Ectodermal cell (in vitro differentiated cells): ENCODE data around the gene KCTD1.

Experiments used
- H3K27ac ChIP-seq: 2 replicates; pipeline ENCODE4 v1.7.0; 2013; ENCODE audit warnings: mild to moderate bottlenecking, low read depth, low read length; ENCODE audit not compliant: insufficient read depth, poor library complexity, severe bottlenecking
- H3K27me3 ChIP-seq: 2 replicates; pipeline ENCODE4 v1.7.0; 2013; ENCODE audit warnings: mild to moderate bottlenecking, low read length; ENCODE audit not compliant: insufficient read depth, control insufficient read depth, poor library complexity, severe bottlenecking
- H3K36me3 ChIP-seq: one replicate; pipeline ENCODE4 v1.7.0; 2013; ENCODE audit warnings: low read length; ENCODE audit not compliant: control insufficient read depth, insufficient read depth
- H3K4me1 ChIP-seq: one replicate; pipeline ENCODE4 v1.7.0; 2013; ENCODE audit warnings: low read length; ENCODE audit not compliant: control insufficient read depth, insufficient read depth
- H3K4me3 ChIP-seq: 2 replicates; pipeline ENCODE4 v1.7.0; 2013; ENCODE audit warnings: low read depth, low read length, control low read depth; ENCODE audit not compliant: insufficient read depth
- H3K9me3 ChIP-seq: 2 replicates; pipeline ENCODE4 v1.7.0; 2013; ENCODE audit warnings: mild to moderate bottlenecking, low read length, moderate library complexity; ENCODE audit not compliant: control insufficient read depth
- WGBS, 2 experiments: methylation state at CpG; one replicate each; pipeline ENCODE4 v1.1.7; 2013; ENCODE audit warnings: missing lambda C conversion rate in 2 of 2; 5-methylcytosine and 5-hydroxymethylcytosine counted together

The KCTD1 gene

DNA sequence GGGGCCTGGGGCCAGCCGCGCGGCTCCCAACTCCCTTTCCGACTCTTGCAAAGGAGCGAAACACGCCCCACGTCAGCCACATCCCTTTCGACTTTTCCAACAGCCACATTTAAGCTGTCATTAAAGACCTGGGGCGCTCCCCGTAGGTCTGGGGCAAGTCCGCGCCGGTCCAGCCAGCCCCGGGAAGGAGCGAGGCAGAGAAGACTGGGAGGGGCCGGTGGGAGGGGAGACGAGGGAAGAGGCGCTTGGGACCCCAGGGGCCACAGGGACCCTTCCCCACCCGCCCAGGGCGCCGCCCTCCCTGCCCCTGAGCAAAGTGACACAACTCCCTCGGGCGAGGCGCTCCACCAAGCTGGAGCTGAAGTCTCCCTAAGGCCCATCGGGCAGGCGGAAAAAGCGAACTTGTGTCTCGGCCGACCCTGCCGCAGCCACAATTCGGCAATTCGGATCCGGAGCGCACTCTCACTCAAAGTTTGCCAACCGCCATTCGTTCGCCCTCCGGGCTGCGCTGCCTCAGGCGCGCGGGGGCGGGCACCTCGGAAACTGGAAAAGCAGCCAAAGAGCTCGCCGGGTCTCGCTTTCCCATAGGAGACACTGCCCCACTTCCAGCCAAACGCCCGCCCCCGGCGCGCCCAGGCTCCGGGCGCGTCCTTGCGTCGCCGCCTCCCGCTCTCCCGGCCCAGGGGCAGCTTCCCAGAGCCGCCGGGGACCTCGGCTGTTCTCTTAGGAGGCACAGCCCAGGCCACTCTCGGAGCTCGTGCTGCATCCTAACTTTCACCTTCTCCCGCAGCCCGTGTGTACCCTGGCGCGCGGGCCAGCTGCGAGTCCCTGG is 1.1 kb upstream of the KCTD1 start:
- Histone ChIP-seq H3K27ac (no peak overlapping the region), H3K36me3 (no peaks in the 10 kb centered on the region)
- WGBS, 2 experiments = 0% methylated on average over 71 of the region's 71 CpGs

DNA sequence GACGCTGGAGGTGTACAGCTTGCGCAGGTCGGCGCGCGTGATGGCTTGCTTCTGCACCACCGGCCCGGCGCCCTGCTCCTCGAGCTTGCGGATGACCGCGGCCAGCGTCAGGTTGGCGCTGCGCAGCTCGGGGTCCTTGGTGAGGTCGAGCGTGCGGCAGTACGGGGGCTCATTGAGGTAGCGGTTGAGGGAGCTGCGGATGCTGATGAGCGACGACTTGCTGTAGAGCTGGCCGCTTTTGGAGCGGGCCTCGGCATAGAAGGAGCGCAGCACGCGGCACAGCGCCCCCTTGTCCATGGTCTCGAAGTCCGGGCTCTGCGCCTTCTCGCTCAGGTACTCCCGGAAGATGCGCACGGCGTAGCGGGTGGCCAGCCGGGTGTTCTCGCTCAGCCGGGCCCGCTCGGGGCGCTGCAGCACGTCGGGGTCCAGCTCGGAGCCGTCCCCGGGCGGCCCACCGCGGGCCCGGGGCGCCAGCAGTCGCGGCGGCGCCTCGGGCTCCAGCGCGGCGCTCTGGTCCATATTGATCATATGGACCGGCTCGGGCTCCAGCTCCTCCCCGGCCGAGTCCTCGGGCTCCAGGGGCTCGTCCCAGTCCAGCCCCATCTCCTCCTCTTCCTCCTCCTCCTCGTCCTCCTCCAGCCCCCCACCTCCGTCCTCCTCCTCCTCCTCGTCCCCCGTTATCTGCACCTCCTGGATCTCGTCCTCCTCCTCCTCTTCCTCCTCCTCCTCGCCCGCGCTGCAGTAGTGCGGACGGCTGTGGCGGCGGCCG is 523 bp downstream of the KCTD1 start:
- H3K9me3 ChIP-seq = no peaks in the 10 kb centered on the region
- H3K36me3 ChIP-seq = no peaks in the 10 kb centered on the region
- peak overlapping the region; percentile 61 for H3K4me3 ChIP-seq
- no peak overlapping the region for H3K27ac ChIP-seq
- peaks cover 40% of the 10 kb centered on the region for H3K4me1 ChIP-seq
- H3K27me3 ChIP-seq = peaks cover 67% of the 10 kb centered on the region
- 1% methylated on average over 84 of the region's 84 CpGs for WGBS, 2 experiments

More for the DNA sequence above, 1.1 kb upstream of the KCTD1 start:
- peaks cover 75% of the 10 kb centered on the region for H3K27me3 ChIP-seq
- peaks cover 40% of the 10 kb centered on the region for H3K4me1 ChIP-seq
- no peaks in the 10 kb centered on the region for H3K9me3 ChIP-seq
- peak overlapping the region; percentile 61 for H3K4me3 ChIP-seq

DNA sequence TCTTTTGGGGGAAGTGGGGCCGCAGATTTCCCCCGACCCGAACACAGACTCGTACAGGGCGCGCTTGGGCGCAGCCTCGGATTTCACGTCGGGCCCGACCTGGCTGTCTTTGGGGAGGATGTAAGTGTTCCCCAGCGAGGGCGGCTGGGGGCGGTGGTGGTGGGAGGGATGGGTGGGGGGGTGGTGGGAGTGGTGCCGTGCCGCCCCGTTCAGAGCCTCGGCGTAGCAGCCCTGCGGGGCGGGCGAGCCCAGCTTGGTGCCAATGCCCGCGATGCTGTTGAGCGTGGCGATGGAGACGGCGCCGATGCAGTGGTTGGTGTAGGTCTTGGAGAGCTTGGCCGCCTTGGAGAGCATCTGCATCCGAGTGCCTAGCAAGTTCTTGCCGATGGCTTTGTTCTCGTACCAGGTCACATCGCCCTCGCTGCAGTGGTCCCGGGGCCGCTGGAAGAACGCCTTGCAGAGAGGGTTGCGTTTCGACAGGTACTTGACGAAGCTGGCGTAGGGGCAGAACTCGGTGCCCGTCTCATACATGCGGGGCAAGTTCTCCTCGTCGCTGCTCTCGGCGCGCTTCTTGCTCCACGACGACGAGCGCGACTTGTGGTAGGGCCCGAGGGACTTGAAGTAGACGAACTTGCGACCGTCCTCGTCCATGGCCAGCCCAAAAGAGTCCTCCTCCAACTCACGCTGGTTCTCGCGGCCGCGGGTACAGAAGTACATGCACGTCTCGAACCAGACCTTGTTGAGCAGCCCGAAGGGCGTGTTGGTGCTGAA is 1.3 kb downstream of the KCTD1 start:
- H3K4me3 ChIP-seq = peak overlapping the region; percentile 61
- H3K4me1 ChIP-seq = peaks cover 40% of the 10 kb centered on the region
- no peaks in the 10 kb centered on the region for H3K36me3 ChIP-seq
- H3K27me3 ChIP-seq = peaks cover 59% of the 10 kb centered on the region
- no peak overlapping the region for H3K27ac ChIP-seq
- WGBS, 2 experiments = 2 to 5% methylated on average over 64 to 66 of the region's 69 CpGs
- no peaks in the 10 kb centered on the region for H3K9me3 ChIP-seq

DNA sequence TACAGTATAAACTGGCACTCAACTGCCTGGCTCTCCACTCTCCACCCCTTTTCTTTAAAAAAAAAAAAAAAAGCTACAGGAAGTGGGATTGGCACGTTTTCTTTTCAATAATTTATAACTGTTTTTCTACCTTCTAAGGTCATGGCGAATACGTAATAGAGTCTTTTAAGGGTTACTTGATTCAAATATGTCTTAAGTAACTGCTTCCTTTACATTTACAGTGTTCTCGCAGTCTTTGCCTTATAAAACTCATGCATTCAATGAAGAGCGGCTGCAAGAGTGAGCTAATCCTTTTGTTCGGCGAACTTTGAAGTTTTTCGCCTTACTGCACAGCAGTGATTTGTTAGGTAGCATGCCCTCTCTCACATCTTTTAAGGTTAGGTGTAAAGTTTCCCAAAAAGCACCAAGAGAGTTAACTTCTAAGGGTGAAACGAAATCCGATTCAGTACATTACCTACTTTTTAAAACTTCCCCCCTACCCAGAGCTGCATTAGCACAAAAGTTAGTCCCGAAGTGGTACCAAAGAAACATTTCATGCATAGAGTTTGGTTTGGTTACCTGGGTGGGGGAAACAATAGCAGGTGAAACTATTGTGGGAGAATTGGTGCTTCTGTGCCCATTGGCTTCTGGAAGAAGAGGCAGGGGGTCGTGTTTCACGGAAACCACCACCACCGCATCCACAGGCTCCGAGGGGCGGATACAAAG is 2.0 kb downstream of the KCTD1 start:
- Histone ChIP-seq H3K36me3 (no peaks in the 10 kb centered on the region), H3K9me3 (no peaks in the 10 kb centered on the region), H3K27ac (no peak overlapping the region), H3K4me3 (peak overlapping the region; percentile 61), H3K27me3 (peaks cover 52% of the 10 kb centered on the region), H3K4me1 (peaks cover 36% of the 10 kb centered on the region)
- WGBS, 2 experiments = 16 to 29% methylated on average over 13 to 16 of the region's 16 CpGs

DNA sequence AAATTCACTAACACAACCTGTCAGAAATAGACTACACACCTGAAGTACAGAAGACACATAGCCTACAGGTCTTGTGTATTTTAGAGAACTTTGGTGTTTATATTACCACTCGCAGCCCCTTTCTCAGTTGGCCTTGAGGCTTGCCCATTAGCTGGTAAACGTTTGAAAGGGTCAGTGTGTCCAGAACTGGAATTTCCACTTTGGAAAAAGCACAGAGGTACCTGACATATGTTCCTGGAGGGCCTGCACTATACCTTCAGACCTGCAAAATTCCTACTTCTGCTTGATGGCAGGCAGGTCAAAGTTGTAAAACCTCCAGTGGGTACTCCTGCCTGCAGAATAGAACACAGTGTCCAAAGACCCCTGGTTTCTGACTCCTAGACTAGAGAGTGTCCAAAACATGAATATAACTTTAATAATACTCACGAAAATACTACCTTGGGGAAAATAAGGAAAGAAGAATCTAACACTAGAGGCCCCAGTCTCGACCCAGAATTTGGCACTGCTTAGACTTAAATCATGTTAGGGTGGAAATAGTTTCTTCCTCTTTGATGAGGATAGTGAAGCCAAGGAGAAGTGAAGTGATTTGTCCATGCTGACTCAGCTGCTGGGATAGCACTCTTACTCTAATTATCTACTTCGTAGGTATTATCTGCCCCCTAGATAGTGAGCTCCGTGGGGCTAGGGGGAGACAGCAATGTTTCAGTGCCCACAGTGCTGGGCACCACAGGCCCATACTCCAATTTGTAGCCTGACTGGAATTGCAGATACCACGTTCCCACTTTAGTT is 2.8 kb downstream of the KCTD1 start:
- Histone ChIP-seq H3K9me3 (no peaks in the 10 kb centered on the region), H3K27me3 (peaks cover 44% of the 10 kb centered on the region), H3K27ac (no peak overlapping the region), H3K4me3 (peak overlapping the region; percentile 61), H3K4me1 (peaks cover 32% of the 10 kb centered on the region), H3K36me3 (no peaks in the 10 kb centered on the region)
- 65 to 71% methylated on average over 7 of the region's 7 CpGs for WGBS, 2 experiments

DNA sequence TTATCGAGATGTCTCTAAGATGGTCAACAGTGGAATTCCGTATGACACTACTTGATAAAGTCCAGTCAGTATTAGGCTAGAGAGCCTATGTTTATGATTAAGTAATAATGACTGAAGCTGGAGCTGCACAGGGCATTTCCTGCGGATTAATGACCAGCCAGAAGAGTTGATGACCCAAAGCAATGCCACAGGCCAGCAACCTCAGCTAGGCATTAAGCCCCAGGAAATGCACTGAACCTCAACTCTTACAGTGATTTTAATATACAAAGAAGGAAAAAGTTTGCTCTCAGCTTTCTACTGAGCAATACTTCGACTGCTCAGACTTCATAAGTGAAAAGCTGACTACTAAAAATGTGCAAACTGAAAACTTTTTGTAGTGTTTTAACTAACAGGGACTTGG is 3.9 kb downstream of the KCTD1 start:
- Histone ChIP-seq H3K9me3 (no peaks in the 10 kb centered on the region), H3K4me1 (peaks cover 32% of the 10 kb centered on the region), H3K36me3 (no peaks in the 10 kb centered on the region), H3K27ac (no peak overlapping the region), H3K4me3 (no peak overlapping the region), H3K27me3 (peaks cover 33% of the 10 kb centered on the region)
- WGBS, 2 experiments = 88 to 94% methylated on average over 4 of the region's 4 CpGs

DNA sequence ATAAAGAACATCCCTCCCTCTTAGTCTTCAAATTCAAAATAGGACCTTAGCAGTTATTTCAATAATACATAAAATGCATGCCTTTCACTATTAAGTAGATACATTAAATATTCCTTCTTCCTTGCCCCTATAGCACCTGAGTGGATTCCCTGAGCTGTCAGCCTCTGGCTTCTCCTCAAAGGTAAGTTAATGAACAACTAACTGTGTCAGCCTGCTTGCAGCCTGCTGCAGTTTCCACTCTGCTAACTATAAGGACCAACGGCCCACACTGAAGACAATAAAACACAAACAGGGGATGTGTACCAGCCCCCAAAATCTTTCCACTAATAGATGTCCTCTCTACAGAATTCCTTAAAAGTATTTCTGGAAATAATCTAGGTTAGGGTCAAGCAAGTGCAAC is 5.0 kb downstream of the KCTD1 start:
- WGBS, 2 experiments = 81 to 92% methylated on average over 1 of the region's 1 CpG
- Histone ChIP-seq H3K36me3 (no peaks in the 10 kb centered on the region), H3K4me1 (peaks cover 32% of the 10 kb centered on the region), H3K9me3 (no peaks in the 10 kb centered on the region), H3K4me3 (no peak overlapping the region), H3K27me3 (peaks cover 28% of the 10 kb centered on the region), H3K27ac (no peak overlapping the region)

DNA sequence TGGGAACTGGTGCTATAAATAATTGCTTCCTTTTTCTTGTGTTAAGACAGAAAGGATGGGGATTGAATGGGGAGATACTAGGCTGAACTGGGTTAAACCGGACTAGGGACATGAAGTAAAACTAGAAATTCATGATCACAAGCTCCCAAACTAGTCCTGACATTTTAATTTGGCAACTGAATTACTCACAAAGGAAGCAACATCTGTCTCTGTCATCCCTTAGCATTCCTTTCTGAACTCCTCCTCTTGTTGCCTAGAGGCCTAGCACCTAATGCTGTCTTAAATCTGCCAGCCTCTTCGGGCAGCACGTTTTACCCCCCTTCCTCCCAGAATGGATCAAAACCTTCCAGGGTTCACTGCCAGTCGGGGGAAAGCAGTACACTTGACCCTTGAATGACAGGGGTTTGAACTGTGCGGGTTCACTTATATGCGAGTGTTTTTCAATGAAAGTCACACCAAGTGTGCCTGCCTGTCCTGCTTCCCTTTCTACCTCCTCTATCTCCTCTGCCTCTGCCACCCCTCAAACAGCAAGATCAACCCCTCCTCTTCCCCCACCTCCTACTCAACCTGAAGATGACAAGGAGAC is 8.2 kb downstream of the KCTD1 start:
- WGBS, 2 experiments = 68 to 78% methylated on average over 6 of the region's 6 CpGs
- H3K4me1 ChIP-seq = peaks cover 12% of the 10 kb centered on the region
- no peak overlapping the region for H3K4me3 ChIP-seq

DNA sequence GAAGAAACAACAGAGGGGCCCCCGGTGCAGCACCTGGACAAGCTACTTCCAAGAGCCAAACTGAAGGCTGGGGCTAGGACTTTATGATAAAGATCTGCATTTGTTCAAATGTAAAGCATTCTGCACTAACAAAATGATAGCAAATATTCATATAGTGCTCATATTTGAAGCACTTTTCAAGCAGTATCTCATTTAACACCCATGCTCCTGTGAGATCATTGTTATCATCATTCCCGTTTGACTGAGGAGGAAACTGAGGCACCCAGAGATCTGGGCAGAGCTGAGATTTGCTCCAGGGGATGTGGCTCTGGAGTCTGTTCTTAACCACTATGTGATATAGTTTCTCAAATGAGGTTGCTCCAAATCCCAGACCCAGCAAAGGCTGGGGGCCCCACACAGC is 9.8 kb downstream of the KCTD1 start:
- Histone ChIP-seq H3K4me3 (no peak overlapping the region), H3K27me3 (no peaks in the 10 kb centered on the region)

More for the DNA sequence above, 8.2 kb downstream of the KCTD1 start:
- H3K36me3 ChIP-seq = no peaks in the 10 kb centered on the region
- no peak overlapping the region for H3K27ac ChIP-seq
- H3K27me3 ChIP-seq = peaks cover 1% of the 10 kb centered on the region
- no peaks in the 10 kb centered on the region for H3K9me3 ChIP-seq

More for the DNA sequence above, 9.8 kb downstream of the KCTD1 start:
- 95 to 96% methylated on average over 2 of the region's 2 CpGs for WGBS, 2 experiments
- peaks cover 9% of the 10 kb centered on the region for H3K4me1 ChIP-seq
- H3K36me3 ChIP-seq = no peaks in the 10 kb centered on the region
- H3K27ac ChIP-seq = no peak overlapping the region
- no peaks in the 10 kb centered on the region for H3K9me3 ChIP-seq
